Heart left ventricle (tissue), 16 donors: ENCODE results near the gene CTSW. TPM values are rescaled to one million over a fixed set of nuclear protein-coding genes. Genes with fewer than 3 reads are reported as not detected.

Experiments used
- ATAC-seq, 4 donors: fragments of 200-7000 bp; cut with Tn5 transposase; one replicate each; pipeline ENCODE4 v1.9.1; 2020 to 2022; ENCODE audit warnings: moderate library complexity in 4 of 4, mild to moderate bottlenecking in 3 of 4, moderate number of reproducible peaks in 1 of 4
- DNase-seq, 5 donors: peaks; one replicate each; pipeline ENCODE4 v3.0.0-alpha.2; 2020
- H3K27ac ChIP-seq, 12 donors: fragments of 200-600 bp; sonication (generic) in 4 of 12; one replicate each; pipeline versions ENCODE4 v1.5.0 to v1.8.0; 2016 to 2022; ENCODE audit warnings: mild to moderate bottlenecking in 2 of 12
- H3K27me3 ChIP-seq, 9 donors: fragments of 200-600 bp; sonication (generic) in 2 of 9; one replicate each; pipeline versions ENCODE4 v1.5.1 to v1.8.0; 2016 to 2022; ENCODE audit warnings: mild to moderate bottlenecking in 3 of 9
- H3K36me3 ChIP-seq, 9 donors: fragments of 200-600 bp; sonication (generic) in 2 of 9; one replicate each; pipeline versions ENCODE4 v1.5.0 to v1.8.0; 2018 to 2022; ENCODE audit warnings: mild to moderate bottlenecking in 2 of 9
- H3K4me1 ChIP-seq, 12 donors: fragments of 200-600 bp; sonication (generic) in 4 of 12; one replicate each; pipeline versions ENCODE4 v1.5.0 to v1.8.0; 2016 to 2022; ENCODE audit warnings: mild to moderate bottlenecking in 3 of 12
- H3K4me3 ChIP-seq, 12 donors: fragments of 200-600 bp; sonication (generic) in 4 of 12; one replicate each; pipeline versions ENCODE4 v1.5.0 to v1.8.0; 2017 to 2022; ENCODE audit warnings: mild to moderate bottlenecking in 9 of 12, moderate library complexity in 4 of 12
- H3K9me3 ChIP-seq, 12 donors: fragments of 200-600 bp; sonication (generic) in 4 of 12; one replicate each; pipeline versions ENCODE4 v1.5.0 to v1.8.0; 2016 to 2022; ENCODE audit warnings: mild to moderate bottlenecking in 1 of 12
- CTCF ChIP-seq, 12 donors: fragments of 200-600 bp; sonication (generic) in 4 of 12; IDR thresholded peaks; one replicate each; pipeline versions ENCODE4 v1.5.0 to v1.8.0; 2018 to 2022; ENCODE audit warnings: antibody characterized with exemption in 12 of 12, mild to moderate bottlenecking in 5 of 12
- POLR2A ChIP-seq, 2 donors: fragments of 450-650 bp; IDR thresholded peaks; one replicate each; pipeline ENCODE4 v1.6.1; 2017; ENCODE audit warnings: antibody characterized with exemption in 2 of 2, mild to moderate bottlenecking in 2 of 2, moderate library complexity in 2 of 2
- WGBS, 4 donors: extraction: QIAGEN DNeasy Blood & Tissue Kit in 2 of 4; methylation state at CpG; one replicate each; pipeline versions ENCODE4 v1.1.5 to v1.1.7; 2013 to 2018; 5-methylcytosine and 5-hydroxymethylcytosine counted together
- intact Hi-C, 10 donors: fragments of 100-400 bp; cut with DNase I; formaldehyde crosslinking; loops; one replicate each; pipeline versions ENCODE4 v1.11.1 to v1.14.2; 2022
- polyA plus RNA-seq, 2 donors: library from polyadenylated mRNA; stranded (reverse); fragments of 200-250 nt; gene quantifications; one replicate each; pipeline ENCODE4 v1.2.3, GENCODE V29; 2013
- total RNA-seq, 9 donors: library from RNA; depleted of rRNA in 2 of 9; stranded (reverse); fragments of >200 nt in 2 of 9; fragmentation: NEBNext Ultra II Directional in 3 of 9; extraction: Animal tissue kit (Norgen Biotek cat#: 25700) in 3 of 9; gene quantifications; one replicate each; pipeline versions ENCODE4 v1.1.0 to v1.2.4, GENCODE V29; 2016 to 2023
- donor health status: ischemic (EF 13 %, LVEDD 7.1; RV severe dilation, severe dysfunction).
- donor health status: healthy with polysubstance abuse.
- donor health status: DM: no; HTN: yes; CAD: no.
- donor health status: DM: no; HTN: no; CAD: no.
- donor health status: ischemic (EF 25% LVEDD 6.9; RV normal size, moderate dysfunction).
- donor health status: ischemic (EF 25% LVEDD 5.7; RV mildly dilated, moderate dysfunction).
- donor health status: healthy.
- donor health status: DM: yes; HTN: yes; CAD: no.
- donor health status: ischemic (EF 35%, LVEDD 5.7; RV mildly dilated, moderate dysfunction).
- donor health status: nonischemic (EF 11% LVEDD 7.7; RV severe dilation, severe dysfunction).
- donor health status: DM: yes; HTN: yes; CAD: no.
- donor health status: PGD.
- donor health status: ischemic (EF 29% LVEDD 5.4; RV normal size, mild dysfunction).
- donor health status: nonischemic (EF 23%, LVEDD 6.1; RV moderate dilation, normal function).

The CTSW gene
- total and polyA plus RNA-seq, 11 donors: 0.16 to 9.4 (median 0.84) TPM; not detected in 1

DNA sequence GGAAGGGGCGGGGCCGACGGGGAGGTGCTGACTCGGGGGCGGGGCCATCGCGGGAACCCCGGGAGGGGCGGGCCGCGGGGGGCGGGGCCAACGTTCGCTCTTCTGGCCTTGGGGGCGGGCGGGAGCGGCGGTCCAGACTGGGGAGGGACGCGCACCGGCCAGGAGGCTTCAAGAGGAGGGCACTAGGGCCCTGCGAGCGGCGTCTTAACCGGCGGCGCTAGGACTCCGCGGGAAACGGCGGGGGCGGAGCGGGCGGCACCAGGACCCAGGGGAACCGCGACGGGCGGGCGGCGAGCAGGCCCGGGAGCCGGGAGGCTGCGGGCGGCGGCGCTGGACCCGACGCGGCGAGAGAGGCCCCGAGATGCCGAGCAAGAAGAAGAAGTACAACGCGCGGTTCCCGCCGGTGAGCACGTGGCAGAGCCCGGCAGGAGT is 39.5 kb downstream of the CTSW start, which contains the start of gene DRAP1:
Gene DRAP1, plus strand, starts transcription at position 286 of the 432 bp plus-strand sequence. Its CDS starts 76 bp downstream, at position 362.
- TF ChIP-seq POLR2A (IDR thresholded peaks at IDR 0.05) (peak; percentile 38 to 79), CTCF (IDR thresholded peaks at IDR 0.05) (peak in 2 of 12 donors; percentile 15 to 25)
- 0 to 1% (median 0%) methylated on average over 3 to 59 of the region's 59 CpGs for WGBS, 4 donors
- peak; percentile 99 to 100 (median 99) for DNase-seq
- Histone ChIP-seq H3K4me3 (peak within 1 kb of the TSS; percentile 85 to 100 (median 96)), H3K36me3 (peaks cover 0 to 29% (median 17%) of the 10 kb centered on the region in 9 donors), H3K9me3 (no peaks in the 10 kb centered on the region), H3K4me1 (peaks cover 16 to 56% (median 48%) of the 10 kb centered on the region in 12 donors), H3K27me3 (no peaks in the 10 kb centered on the region), H3K27ac (peak within 1 kb of the TSS; percentile 95 to 100 (median 97))
- ATAC-seq: peak; percentile 92 to 96 (median 94)
- intact Hi-C loops: loop anchor here in 5 of 10 donors (1.0 to 5.0 kb wide), 6 partner anchors 28 to 256 kb away; partner anchors contain the start of genes FIBP (in 3 of the 5), SART1 (in 2 of the 5), CCDC85B (in 1 of the 5) and MUS81 (in 1 of the 5)

DNA sequence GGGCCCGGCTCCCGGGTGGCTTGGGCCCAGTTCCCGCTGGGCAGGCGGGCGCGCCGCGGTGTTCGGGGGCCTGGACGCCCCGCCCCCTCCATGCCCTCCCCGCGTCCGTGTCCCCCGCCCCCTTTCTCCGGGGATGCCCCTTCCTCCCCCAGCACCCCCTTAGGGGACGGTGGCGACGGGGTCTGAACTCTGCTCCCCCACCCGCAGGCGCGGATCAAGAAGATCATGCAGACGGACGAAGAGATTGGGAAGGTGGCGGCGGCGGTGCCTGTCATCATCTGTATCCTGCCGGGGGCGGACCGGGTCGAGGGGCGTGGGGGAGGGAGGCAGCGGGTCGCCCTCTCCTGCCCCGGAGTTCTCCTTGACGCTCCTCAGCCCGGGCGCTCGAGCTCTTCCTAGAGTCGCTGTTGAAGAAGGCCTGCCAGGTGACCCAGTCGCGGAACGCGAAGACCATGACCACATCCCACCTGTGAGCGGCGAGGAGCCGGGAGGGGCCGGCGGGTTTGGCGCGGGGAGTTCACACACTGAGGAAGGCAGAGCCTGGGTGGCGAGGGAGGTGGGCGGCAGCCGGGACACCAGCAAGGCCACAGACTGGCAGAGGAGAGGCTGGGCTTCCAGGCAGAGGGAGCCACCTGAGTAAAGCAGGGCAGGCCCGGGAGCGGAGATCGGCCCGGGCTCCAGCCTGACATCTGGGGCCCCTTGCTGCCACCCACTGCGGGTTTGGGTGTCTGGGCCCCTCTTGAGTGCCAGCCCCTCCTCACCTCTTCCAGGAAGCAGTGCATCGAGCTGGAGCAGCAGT is 40.1 kb downstream of the CTSW start:
- intact Hi-C loops: loop anchor here in 9 of 10 donors (1.0 to 5.0 kb wide), 8 partner anchors 29 to 256 kb away; partner anchors contain the start of genes SART1 (in 4 of the 9), FIBP (in 3 of the 9), CCDC85B (in 1 of the 9) and MUS81 (in 1 of the 9)
- Histone ChIP-seq H3K4me1 (peaks cover 16 to 52% (median 46%) of the 10 kb centered on the region in 12 donors), H3K27me3 (no peaks in the 10 kb centered on the region), H3K9me3 (no peaks in the 10 kb centered on the region), H3K4me3 (peak overlapping the region; percentile 85 to 100 (median 95)), H3K36me3 (peaks cover 0 to 29% (median 17%) of the 10 kb centered on the region in 9 donors), H3K27ac (peak overlapping the region; percentile 75 to 98 (median 92))
- ATAC-seq (peak in 3 of 4 donors; percentile 0 to 38 (median 36)), DNase-seq (peak in 2 of 5 donors; percentile 62 to 64)
- WGBS, 4 donors: 1 to 2% (median 1%) methylated on average over 20 to 60 of the region's 60 CpGs
- TF ChIP-seq CTCF (IDR thresholded peaks at IDR 0.05) (no peak), POLR2A (IDR thresholded peaks at IDR 0.05) (no peak)

GRCh38 chr11:65920372-65920802 is 40.8 kb downstream of the CTSW start:
- peak overlapping the region in 7 of 12 donors; percentile 89 to 98 (median 93) for H3K27ac ChIP-seq
- 54 to 72% (median 64%) methylated on average over 11 to 15 of the region's 15 CpGs for WGBS, 4 donors

More at GRCh38 chr11:65920372-65920802, 40.8 kb downstream of the CTSW start:
- ATAC-seq (no peak), DNase-seq (peak in 1 of 5 donors; percentile 13)
- Histone ChIP-seq H3K4me3 (peak overlapping the region; percentile 85 to 100 (median 95)), H3K27me3 (no peaks in the 10 kb centered on the region), H3K9me3 (no peaks in the 10 kb centered on the region), H3K36me3 (peaks cover 0 to 29% (median 17%) of the 10 kb centered on the region in 9 donors), H3K4me1 (peaks cover 16 to 46% (median 40%) of the 10 kb centered on the region in 12 donors)
- no peak for TF ChIP-seq POLR2A (IDR thresholded peaks at IDR 0.05)
- no peak for TF ChIP-seq CTCF (IDR thresholded peaks at IDR 0.05)
- intact Hi-C loops: loop anchor here in 5 of 10 donors (5.0 kb wide), 3 partner anchors 37 to 42 kb away; partner anchors contain the start of gene SART1 (in 2 of the 5)
